NCI-H524 treated with DMSO at 0.1 percent for 48 hours (cell line): ENCODE data around the gene TEPSIN.
A peak's percentile ranks its signal among the peaks of the same experiment; 100 is the strongest.

Experiments
- DNase-seq: peaks from one replicate; lab custom pipeline; 2025; lab: John Stamatoyannopoulos, UW

Gene TEPSIN

DNA sequence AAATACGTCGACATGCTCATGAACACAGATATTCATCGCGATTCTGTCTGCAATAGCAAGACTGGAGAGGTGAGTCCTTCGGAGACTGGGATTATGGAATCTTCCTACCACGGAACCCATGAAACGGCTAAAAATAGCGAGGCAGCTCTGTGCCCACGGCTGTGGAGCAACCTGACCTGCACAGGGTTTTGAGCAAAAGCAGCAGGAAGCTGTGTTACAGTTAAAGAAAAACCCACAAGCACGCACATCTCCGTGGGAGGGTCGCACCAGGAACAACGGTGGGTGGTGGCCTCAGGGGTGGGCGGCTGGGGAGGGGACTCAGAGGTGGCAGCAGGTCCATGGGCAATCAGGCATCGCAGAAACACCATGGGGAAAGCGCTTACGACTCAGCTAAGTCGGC, 31.4 kb upstream of the TEPSIN start:
- no peak for DNase-seq

DNA sequence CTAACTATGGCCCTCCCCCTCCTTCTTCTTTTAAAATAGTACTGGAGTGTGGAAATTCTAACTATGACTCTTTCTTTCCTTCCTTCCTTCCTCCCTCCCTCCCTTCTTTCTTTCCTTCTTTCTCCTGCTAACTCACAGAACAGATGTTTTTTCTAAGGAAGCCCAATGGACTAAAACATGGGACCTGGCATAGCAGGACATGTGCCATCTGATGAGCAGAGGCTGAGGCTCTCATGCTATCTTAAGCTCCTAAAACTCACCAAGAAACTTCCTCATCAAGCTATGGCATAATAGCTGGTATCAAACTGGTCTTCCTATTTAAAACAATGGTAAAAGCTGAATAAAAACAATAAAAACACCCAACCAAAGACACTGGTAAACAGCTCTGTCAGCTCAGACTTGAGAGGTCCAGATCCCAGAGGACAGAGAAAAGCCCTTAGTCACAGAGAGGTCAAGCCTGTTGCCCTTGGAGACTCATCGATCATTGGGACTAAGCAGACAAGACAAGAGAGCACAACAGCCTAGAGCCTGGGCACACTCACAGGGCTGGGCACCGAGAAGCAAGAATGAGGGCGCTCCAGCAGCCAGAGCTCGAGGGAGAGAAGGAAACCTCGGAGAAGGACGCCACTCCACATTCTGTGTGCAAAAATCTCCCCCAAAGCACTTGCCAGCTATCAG, 28.7 kb upstream of the TEPSIN start:
- DNase-seq, result no peak

GRCh38 chr17:81265576-81265975, 26.7 kb upstream of the TEPSIN start:
- no peak for DNase-seq

GRCh38 chr17:81264640-81265039, 25.8 kb upstream of the TEPSIN start:
- DNase-seq, result no peak

DNA sequence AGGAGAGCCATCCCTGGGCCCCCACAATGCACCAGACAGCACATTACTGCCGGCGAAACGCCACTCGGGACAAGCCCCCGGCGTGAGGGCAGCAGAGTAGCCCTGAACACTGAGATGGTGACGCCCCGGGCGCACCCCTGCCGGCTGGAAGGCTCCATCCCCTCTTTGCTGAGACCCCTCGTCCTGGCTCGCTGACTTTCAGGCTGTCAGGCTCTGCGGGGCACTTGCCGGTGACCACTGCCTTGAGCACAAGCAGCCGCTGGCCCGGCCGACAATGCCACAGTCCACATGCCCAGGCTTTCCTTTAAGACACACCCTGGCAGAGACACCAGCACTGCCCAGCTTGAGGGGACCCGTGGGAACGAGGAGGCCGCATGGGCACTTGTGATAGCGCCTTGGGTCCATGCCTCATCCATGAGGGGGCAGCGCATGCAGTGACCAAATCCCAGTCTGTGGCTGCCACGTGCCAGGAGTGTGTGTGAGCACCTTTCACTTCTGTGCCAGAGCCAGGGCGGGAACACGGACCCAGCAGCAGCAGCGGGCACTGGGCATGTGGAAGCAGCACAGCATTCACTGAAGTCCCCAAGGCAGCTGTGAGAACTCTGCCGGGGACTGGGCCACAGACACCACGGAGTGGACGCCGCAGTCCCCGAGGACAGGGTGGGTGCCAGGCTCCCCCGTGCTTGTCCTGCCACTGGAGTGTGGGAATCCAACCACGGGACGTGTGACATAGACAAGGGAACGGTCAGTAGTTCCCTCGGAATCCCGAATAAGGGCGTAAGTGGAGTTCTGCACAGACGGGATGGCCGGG, 24.7 kb upstream of the TEPSIN start:
- no peak for DNase-seq

- no peak for DNase-seq
Measured at GRCh38 chr17:81261582-81262336, 22.9 kb upstream of the TEPSIN start.

GRCh38 chr17:81261096-81261495, 22.2 kb upstream of the TEPSIN start:
- no peak for DNase-seq

DNA sequence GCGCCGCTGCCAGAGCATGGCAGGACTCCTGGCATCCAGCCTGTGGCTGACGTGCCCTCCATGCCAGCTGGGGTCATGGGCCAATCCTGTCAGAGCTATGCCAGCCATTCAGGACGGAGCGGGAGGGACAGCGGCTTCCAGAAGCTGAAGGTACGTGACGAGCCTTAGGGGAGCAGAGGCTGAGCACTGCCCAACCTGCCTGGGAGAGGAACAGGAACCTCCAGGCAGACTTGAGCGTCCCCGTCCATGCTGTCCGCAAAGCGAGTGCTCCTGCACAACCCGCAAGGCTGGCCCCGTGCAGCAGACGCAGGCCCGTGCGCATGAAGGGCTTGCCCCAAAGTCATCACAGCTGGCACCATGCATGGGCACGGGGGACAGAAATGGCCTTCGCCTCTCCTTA, 21.8 kb upstream of the TEPSIN start:
- no peak for DNase-seq

GRCh38 chr17:81260171-81260570, 21.3 kb upstream of the TEPSIN start:
- no peak for DNase-seq

- DNase-seq, result no peak
Measured at GRCh38 chr17:81259058-81259605, 20.3 kb upstream of the TEPSIN start.

DNA sequence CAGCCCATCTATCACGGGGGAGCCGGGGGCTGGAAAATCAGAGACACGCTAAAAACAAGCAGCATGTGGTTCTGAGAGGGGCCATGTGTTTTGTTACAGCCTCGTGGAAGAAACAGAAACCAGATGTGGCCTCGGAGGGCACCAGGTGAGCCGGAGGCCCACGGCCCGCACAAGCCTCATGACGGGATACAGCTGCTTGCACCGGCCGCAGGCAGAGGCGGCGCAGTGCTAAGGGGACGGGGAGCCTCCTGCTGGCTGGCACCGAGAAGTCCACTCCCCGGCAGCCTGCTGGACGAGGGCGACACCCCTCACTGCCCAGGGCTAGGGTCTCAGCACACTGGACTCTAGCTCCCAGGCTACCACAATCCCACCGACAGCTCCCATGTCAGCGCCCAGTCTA, 19.4 kb upstream of the TEPSIN start:
- no peak for DNase-seq

DNA sequence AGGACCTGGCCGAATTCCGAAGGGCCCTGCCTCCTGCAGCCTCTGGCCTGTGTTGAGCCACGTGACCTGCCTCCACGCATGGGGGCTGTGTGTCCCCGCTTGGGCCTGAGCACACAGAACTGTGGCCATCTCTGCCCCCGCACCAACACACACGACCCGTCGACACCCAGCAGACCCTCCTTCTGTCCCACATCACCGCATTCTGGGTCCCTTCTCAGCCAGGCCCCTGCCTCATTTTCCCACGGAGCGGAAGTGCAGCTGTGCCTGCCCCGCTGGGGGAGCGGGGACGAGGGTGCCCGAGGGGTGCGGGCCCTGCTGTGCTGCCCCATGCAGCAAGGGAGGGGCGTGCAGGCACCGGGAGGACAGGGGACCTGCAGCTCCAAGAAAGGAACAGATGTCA, 18.7 kb upstream of the TEPSIN start:
- DNase-seq, result no peak

GRCh38 chr17:81256616-81257015, 17.8 kb upstream of the TEPSIN start:
- DNase-seq, result no peak

DNA sequence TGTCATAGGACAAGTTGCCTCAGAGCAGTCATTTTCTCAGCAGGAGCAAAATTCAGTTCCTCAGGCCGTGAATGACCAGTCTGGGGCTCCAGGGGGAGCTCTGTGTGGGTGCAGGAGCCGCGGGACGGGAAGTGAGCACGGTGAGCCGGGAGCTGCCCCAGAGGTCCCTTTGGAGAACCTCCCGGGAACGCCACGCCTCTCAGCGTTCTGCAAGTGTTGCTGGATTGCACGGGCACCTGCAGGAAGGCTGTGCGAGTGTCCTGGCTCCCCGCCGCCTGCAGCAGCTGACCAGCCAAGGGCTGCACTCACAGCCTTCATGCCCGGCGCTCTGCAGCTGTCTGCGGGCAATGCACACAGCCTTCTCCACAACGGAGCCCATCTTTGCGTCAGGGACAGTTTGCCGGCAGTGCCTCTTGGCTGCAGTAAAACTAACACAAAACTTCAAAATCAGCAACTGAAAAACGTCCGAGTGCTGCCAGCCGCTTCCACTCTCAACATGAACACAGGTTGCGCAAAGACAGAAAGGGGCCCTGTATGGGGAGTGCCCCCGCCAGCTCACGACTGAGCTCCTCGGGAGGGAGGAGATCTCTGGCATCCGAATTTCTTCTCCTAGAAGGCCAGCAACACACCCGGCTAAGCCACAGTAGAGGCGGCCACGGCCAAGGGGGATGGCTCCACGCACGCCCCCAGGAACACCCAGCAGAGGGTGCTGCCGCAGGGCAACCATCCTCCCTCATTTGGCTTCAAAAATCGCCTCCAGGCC, 16.3 kb upstream of the TEPSIN start:
- DNase-seq, result peak; percentile 45

DNA sequence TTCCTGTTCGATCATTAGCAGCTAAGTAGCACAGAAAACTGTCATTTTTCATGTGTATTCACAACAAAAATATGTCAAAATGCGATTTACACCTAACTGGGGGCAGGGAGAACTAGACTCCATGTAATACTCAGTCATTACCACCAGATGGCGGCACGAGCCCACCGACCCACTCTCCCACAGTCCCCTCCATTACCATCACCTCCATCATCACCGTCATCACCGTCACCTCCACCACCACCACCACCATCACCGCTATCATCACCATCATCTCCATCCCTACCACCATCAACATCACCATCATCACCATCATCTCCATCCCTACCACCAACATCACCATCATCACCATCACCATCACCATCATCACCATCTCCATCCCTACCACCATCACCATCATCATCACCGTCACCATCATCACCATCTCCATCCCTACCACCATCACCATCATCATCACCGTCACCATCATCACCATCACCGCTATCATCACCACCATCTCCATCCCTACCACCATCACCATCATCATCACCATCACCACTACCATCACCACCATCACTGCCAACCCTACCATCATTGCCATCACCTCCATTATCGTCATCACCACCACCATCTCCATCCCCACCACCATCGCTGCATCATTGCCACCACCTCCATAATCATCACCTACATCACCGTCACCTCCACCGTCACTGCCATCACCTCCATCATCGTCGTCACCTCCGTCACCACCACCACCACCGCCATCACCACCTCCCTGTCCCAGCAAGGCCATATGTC, 14.7 kb upstream of the TEPSIN start:
- no peak for DNase-seq

GRCh38 chr17:81252987-81253329, 14.1 kb upstream of the TEPSIN start:
- DNase-seq, result no peak

- peak; percentile 82 for DNase-seq
Measured at GRCh38 chr17:81252326-81252986, 13.6 kb upstream of the TEPSIN start.

GRCh38 chr17:81251709-81252301, 12.9 kb upstream of the TEPSIN start:
- DNase-seq, result peak; percentile 100

DNA sequence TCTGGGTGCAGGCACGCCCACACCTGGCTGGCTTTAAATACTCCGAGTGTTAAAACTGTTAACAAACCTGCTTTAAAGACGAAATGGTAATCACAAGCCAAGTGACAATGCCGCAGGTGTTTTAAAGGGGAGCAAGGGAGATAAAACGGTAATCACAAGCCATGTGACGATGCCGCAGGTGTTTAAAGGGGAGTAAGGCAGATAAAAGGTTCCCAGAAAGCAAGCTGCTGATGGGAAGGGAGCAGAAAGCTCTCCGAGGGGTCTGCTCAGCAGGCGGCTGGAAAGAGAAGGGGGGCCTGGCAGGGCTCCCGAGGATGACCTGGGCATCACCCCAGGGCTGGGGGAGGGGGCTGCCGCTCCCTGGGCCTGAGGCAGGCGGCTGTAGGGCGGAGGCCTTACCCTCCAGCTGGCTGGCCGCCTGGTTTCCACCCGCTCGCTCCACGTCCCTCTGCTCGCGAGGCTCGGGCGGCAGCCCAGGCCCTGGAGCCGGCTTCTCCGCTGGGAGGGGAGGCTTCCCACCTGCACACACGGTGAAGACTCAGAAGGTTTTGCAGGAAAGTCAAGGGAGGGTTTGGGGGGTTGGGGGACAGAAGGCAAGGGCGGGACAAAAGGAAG, 12.3 kb upstream of the TEPSIN start:
- no peak for DNase-seq
